ENCODE results near the gene COL4A1.
"Not testable (repeated sequence)": the region's sequence is repeated elsewhere in the genome, so short reads cannot be mapped to it uniquely, and the experiment has no call there.

COL4A1 gene

GRCh38 chr13:110323172-110323891 is 16.4 kb upstream of the COL4A1 start:
- no peak for DNase-seq

- no peak for DNase-seq
These were observed 15.8 kb upstream of the COL4A1 start for GRCh38 chr13:110322828-110323171.

- DNase-seq, result no peak
These were observed 15.3 kb upstream of the COL4A1 start for GRCh38 chr13:110322126-110322827.

- not testable (repeated sequence) for DNase-seq
These were observed 14.6 kb upstream of the COL4A1 start for GRCh38 chr13:110321573-110321972.

GRCh38 chr13:110320645-110321044 is 13.7 kb upstream of the COL4A1 start:
- DNase-seq, result no peak

- no peak for DNase-seq
These were observed 13.0 kb upstream of the COL4A1 start for GRCh38 chr13:110319774-110320509.

GRCh38 chr13:110319397-110319773 is 12.4 kb upstream of the COL4A1 start:
- no peak for DNase-seq

GRCh38 chr13:110318920-110319319 is 12.0 kb upstream of the COL4A1 start:
- DNase-seq, result no peak

GRCh38 chr13:110317496-110318195 is 10.7 kb upstream of the COL4A1 start:
- no peak for DNase-seq

- no peak for DNase-seq
These were observed 10.1 kb upstream of the COL4A1 start for GRCh38 chr13:110317093-110317492.

GRCh38 chr13:110316196-110316595 is 9.2 kb upstream of the COL4A1 start:
- no peak for DNase-seq

- no peak for DNase-seq
These were observed 7.7 kb upstream of the COL4A1 start for GRCh38 chr13:110314516-110315245.

GRCh38 chr13:110313733-110314132 is 6.8 kb upstream of the COL4A1 start:
- not testable (repeated sequence) for DNase-seq

- not testable (repeated sequence) for DNase-seq
These were observed 6.3 kb upstream of the COL4A1 start for GRCh38 chr13:110313261-110313660.

- no peak for DNase-seq
These were observed 5.5 kb upstream of the COL4A1 start for GRCh38 chr13:110312339-110313031.

- no peak for DNase-seq
These were observed 4.7 kb upstream of the COL4A1 start for GRCh38 chr13:110311443-110312338.

- DNase-seq, result no peak
These were observed 3.8 kb upstream of the COL4A1 start for GRCh38 chr13:110310541-110311442.

- no peak for DNase-seq
These were observed 2.9 kb upstream of the COL4A1 start for GRCh38 chr13:110309661-110310524.
